ENCODE measurements around the gene FOXJ2. TPM values are rescaled to one million over a fixed set of nuclear protein-coding genes. Genes with fewer than 3 reads are reported as not detected.
A peak's percentile ranks its signal among the peaks of the same experiment; 100 is the strongest.
"Not testable (repeated sequence)": the region's sequence is repeated elsewhere in the genome, so short reads cannot be mapped to it uniquely, and the experiment has no call there.

Gene FOXJ2
- total RNA-seq, 6 experiments from 2014 or later: 4.4 to 5.7 (median 4.8) TPM

DNA sequence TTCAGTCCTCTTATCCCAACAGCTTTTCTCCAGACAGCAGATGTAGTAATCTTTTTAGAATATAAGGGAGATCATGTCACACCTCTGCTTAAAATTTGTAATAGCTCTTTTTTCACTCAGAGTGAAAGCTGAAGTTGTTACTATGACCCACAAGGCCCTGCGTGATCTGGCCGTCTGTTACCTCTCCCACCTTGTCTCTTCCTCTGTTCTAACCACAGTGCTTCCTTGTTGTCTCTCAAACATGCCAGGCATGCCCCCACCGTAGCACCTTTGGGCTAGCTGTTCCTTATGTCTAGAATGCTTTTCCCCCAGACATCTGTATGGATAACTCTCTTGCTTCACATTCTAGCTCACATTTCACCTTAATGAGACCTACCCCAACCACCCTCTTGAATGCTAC is 56.1 kb downstream of the FOXJ2 start:
- DNase-seq: no peak
- ATAC-seq: peak; percentile 28 to 42 (median 32)
- TF ChIP-seq, protein P1, sequence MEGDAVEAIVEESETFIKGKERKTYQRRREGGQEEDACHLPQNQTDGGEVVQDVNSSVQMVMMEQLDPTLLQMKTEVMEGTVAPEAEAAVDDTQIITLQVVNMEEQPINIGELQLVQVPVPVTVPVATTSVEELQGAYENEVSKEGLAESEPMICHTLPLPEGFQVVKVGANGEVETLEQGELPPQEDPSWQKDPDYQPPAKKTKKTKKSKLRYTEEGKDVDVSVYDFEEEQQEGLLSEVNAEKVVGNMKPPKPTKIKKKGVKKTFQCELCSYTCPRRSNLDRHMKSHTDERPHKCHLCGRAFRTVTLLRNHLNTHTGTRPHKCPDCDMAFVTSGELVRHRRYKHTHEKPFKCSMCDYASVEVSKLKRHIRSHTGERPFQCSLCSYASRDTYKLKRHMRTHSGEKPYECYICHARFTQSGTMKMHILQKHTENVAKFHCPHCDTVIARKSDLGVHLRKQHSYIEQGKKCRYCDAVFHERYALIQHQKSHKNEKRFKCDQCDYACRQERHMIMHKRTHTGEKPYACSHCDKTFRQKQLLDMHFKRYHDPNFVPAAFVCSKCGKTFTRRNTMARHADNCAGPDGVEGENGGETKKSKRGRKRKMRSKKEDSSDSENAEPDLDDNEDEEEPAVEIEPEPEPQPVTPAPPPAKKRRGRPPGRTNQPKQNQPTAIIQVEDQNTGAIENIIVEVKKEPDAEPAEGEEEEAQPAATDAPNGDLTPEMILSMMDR (IDR thresholded peaks at IDR 0.05): no peak
- TF ChIP-seq POLR2A (IDR thresholded peaks at IDR 0.05): no peak

DNA sequence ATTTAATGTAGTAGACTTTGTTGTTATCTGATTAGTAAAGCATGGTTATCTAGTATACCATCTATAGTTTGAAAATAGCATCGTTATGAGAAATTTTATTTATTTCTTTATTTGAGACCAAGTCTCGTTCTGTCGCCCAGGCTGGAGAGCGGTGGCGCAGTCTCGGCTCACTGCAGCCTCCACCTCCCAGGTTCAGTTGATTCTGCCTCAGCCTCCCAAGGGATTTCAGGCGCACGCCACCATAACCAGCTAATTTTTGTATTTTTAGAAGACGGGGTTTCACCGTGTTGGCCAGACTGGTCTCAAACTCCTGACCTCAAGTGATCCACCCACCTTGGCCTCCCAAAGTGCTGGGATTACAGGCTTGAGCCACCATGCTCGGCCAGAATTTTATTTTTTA is 56.8 kb downstream of the FOXJ2 start:
- H3K4me3 ChIP-seq, ATAC-seq, H3K27me3 ChIP-seq, H3K9me3 ChIP-seq, H3K27ac ChIP-seq, DNase-seq: not testable (repeated sequence)
- Histone ChIP-seq H3K36me3 (peaks cover 14 to 48% (median 29%) of the 10 kb centered on the region in 4 donors), H3K4me1 (peaks cover 0 to 10% (median 3%) of the 10 kb centered on the region in 4 donors)
- 86% methylated on average over 9 of the region's 11 CpGs for WGBS (ENCODE audit: insufficient coverage, low coverage, low lambda C conversion rate, missing lambda C conversion rate)
- intact Hi-C loops (cut with DNase I): loop anchor here in 1 of 2 donors (10.0 kb wide), 1 partner anchor 54 kb away; the partner anchor contains the start of gene FOXJ2

More for the DNA sequence above, 56.1 kb downstream of the FOXJ2 start:
- peaks cover 0 to 17% (median 3%) of the 10 kb centered on the region in 4 donors for H3K4me1 ChIP-seq
- no peak overlapping the region for H3K27ac ChIP-seq
- no peaks in the 10 kb centered on the region for H3K9me3 ChIP-seq
- intact Hi-C loops (cut with DNase I): loop anchor here in 1 of 2 donors (10.0 kb wide), 1 partner anchor 54 kb away; the partner anchor contains the start of gene FOXJ2
- H3K27me3 ChIP-seq: no peaks in the 10 kb centered on the region
- H3K4me3 ChIP-seq: no peak overlapping the region
- 55% methylated on average over 3 of the region's 3 CpGs for WGBS (ENCODE audit: insufficient coverage, low coverage, low lambda C conversion rate, missing lambda C conversion rate)
- H3K36me3 ChIP-seq: peaks cover 7 to 41% (median 26%) of the 10 kb centered on the region in 4 donors

- intact Hi-C loops (cut with DNase I): loop anchor here in 1 of 2 donors (10.0 kb wide), 1 partner anchor 55 kb away; the partner anchor contains the start of gene FOXJ2
- Histone ChIP-seq H3K9me3 (no peaks in the 10 kb centered on the region), H3K4me3 (no peak overlapping the region), H3K4me1 (peaks cover 0 to 7% (median 3%) of the 10 kb centered on the region in 4 donors), H3K36me3 (peaks cover 16 to 53% (median 32%) of the 10 kb centered on the region in 4 donors), H3K27me3 (no peaks in the 10 kb centered on the region), H3K27ac (no peak overlapping the region)
- no peak for TF ChIP-seq POLR2A (IDR thresholded peaks at IDR 0.05)
- TF ChIP-seq, protein P1 (IDR thresholded peaks at IDR 0.05): no peak
- 61% methylated on average over 5 of the region's 5 CpGs for WGBS (ENCODE audit: insufficient coverage, low coverage, low lambda C conversion rate, missing lambda C conversion rate)
- ATAC-seq (no peak), DNase-seq (no peak)
Observed at GRCh38 chr12:8089716-8090115, 57.2 kb downstream of the FOXJ2 start.

- Histone ChIP-seq H3K36me3 (peaks cover 17 to 74% (median 40%) of the 10 kb centered on the region in 4 donors), H3K27me3 (no peaks in the 10 kb centered on the region), H3K27ac (no peak overlapping the region), H3K4me3 (no peak overlapping the region), H3K4me1 (no peaks in the 10 kb centered on the region), H3K9me3 (no peaks in the 10 kb centered on the region)
- TF ChIP-seq, protein P1 (IDR thresholded peaks at IDR 0.05): no peak
- no peak for TF ChIP-seq POLR2A (IDR thresholded peaks at IDR 0.05)
- no peak for ATAC-seq
- DNase-seq: no peak
- WGBS (ENCODE audit: insufficient coverage, low coverage, low lambda C conversion rate, missing lambda C conversion rate): 83% methylated on average over 3 of the region's 3 CpGs
- intact Hi-C loops (cut with DNase I): no loop called here
Observed at GRCh38 chr12:8093291-8093690, 60.8 kb downstream of the FOXJ2 start.

DNA sequence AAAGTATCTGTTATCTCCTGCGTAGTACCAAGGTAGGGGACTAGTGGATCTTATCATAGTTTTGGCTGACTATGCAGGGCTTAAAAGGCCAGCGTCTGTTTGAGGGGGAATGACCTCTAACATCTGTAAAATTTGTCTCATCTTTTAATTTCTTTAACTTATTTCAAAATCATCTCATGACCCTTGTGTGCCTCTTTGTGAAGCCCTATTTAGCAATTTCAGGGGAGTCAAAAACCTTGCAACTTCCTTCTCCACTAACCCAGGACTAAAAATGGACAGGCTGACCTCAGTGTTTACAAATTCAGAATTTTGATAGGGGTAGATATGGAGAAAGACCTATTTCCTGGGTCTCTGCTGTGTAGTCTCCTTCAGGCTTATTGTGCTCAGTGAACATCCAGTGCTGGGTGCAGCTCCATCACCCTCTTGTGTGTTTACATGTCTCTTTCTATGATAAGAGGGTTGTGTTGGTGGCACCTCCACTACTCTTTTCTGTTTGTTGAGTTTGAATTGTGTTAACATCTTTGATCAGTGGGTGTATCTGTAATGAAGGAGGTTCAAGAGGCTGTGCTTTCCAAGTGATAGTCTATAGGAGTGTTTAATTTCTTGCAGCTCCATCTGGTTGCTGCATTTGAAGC is 63.9 kb downstream of the FOXJ2 start:
- H3K27ac ChIP-seq: no peak overlapping the region
- no peaks in the 10 kb centered on the region for H3K27me3 ChIP-seq
- DNase-seq (no peak), ATAC-seq (peak in 2 of 4 donors; percentile 55 to 59)
- H3K4me1 ChIP-seq: no peaks in the 10 kb centered on the region
- no CpG with 5 or more reads among the region's 2 CpGs for WGBS (ENCODE audit: insufficient coverage, low coverage, low lambda C conversion rate, missing lambda C conversion rate)
- no peaks in the 10 kb centered on the region for H3K9me3 ChIP-seq
- TF ChIP-seq, protein P1 (IDR thresholded peaks at IDR 0.05): no peak
- no peak for TF ChIP-seq POLR2A (IDR thresholded peaks at IDR 0.05)
- intact Hi-C loops (cut with DNase I): no loop called here
- H3K36me3 ChIP-seq: peaks cover 9 to 54% (median 32%) of the 10 kb centered on the region in 4 donors
- H3K4me3 ChIP-seq: no peak overlapping the region

Measured in right lobe of liver (tissue), 6 donors.